Caki2 (cell line): Measurements from ENCODE around the gene FAM83F. TPM values are rescaled to one million over a fixed set of nuclear protein-coding genes. Genes with fewer than 3 reads are reported as not detected.

Experiments used
- DNase-seq: peaks from one replicate; pipeline ENCODE4 v3.0.0-alpha.2; 2015; ENCODE audit warnings: low read depth
- in situ Hi-C: cut with HindIII; loops from 2 replicates; pipeline ENCODE4 v1.10.0; 2016; ENCODE audit warnings: low sequenced_read_pairs, low pct_unique_long_range_greater_than_20kb, mixed read lengths
- total RNA-seq: library from RNA; depleted of rRNA; stranded (reverse); fragments of >200 nt; shearing (Covaris generic); gene quantifications from 2 replicates; pipeline ENCODE4 v1.2.3, GENCODE V29; 2014; ENCODE audit warnings: low replicate concordance; rRNA removed

Gene FAM83F
- total RNA-seq, 1 experiment from 2014 or later = not detected

DNA sequence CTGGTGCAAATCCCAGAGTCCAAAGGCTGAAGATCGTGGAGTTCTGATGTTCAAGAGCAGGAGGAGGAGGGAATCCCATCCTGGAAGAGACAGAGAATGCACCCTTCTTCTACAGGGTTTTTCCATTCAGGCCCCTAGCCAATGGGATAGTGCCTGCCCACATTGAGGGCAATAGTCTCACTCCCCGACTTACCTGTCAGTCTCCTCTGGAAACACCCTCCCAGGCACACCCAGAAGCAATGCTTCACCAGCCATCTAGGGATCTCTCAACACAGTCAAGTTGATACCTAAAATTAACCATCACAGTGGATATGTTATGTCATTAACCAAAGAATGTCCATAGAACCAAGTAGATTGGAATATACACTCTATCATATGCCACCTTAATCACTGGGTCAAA lies 72.9 kb downstream of the FAM83F start:
- in situ Hi-C loops = no loop called here
- no peak for DNase-seq

DNA sequence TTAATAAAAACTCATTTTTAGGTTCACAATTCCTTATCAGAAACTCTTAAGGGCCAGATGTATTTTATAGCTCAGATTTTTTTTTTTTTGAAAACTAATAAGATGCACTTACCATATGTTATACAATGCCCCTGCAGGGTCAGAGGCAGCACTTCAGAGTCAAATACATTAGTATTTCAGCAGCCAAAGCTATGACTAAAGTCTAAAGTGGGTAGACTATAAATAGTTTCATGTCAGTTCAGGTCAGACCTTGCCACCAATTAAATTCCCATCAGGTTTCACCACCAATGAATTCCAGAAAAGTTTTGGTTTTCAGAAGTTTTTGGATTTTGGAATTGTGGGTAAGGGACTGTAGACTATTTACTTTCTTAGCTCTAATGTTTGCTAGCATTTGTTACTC lies 75.9 kb downstream of the FAM83F start:
- in situ Hi-C loops = no loop called here
- DNase-seq = no peak

DNA sequence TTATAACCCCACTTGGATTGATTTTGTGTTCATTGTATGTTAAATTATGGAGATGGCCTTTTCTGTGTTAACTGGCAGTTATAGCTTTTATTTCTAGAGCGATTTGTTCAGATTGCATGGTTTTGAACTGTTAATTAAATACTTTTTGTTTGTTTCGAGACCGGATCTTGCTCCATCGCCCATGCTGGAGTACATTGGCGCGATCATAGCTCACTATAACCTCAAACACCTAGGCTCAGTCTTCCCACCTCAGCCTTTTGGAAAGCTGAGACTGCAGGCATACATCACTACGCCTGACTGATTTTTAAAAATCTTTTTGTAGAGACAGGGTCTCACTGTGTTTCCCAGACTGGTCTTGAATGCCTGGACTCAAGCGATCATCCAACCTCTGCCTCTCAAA lies 77.0 kb downstream of the FAM83F start:
- in situ Hi-C loops = no loop called here
- no peak for DNase-seq

DNA sequence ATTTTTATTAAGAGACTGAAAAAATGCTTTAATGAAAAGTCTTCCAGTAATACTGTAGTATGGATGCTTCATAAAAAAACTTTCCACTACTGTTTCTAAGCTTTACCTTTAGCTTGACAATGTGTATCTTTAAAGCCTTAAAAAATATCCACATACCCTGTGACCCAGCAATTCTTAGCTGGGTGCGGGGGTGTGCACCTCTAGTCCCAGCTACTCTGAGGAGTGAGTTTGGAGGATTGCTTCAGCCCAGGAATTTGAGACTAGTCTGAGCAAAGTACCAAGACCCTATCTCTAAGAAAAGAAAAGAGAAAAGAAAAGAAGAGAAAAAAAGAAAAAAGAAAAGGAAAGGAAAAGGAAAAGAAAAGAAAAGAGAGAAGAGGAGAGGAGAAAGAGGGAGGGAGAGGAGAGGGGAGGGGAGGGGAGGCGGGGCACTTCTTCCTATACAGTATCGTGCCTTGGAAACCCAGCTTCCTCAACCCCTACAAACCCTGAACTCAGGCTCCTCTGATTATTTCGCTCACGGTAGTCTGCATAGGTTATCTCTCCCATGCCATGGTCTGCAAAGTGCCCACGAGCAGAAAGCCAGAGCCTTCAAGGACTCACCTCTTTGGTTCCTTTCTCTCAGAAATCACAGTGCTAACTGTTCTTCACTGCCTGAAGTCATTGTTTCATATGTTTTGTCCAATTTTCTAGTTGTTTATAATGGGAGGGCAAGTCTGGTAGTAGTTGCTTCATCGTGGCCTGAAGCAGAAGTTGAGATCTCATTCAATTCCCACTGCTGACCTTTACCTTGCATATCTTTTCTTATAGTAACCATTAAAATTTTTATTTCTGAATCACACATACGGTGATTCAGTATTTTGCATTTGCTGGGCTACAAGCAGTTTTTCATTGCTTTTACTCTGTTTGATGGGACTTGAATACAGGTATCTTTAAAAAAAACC lies 82.2 kb downstream of the FAM83F start:
- DNase-seq = no peak
- in situ Hi-C loops = no loop called here

DNA sequence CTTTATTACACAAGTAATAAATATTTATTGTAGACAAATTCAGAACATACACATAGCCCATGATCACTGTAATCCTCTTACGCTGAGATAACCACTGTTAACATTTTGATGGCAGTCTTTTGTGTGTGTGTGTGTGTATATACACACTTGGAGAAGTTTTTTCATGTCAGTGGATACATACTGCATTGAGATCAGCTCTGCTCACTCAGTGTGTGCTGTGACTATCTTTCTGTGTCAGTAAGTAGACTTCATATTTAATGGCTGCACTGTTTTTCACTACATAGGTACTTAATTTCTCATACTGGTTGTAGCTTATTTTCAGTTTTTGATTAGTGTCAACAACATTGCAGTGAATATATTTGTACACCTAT lies 82.9 kb downstream of the FAM83F start:
- in situ Hi-C loops = no loop called here
- no peak for DNase-seq

DNA sequence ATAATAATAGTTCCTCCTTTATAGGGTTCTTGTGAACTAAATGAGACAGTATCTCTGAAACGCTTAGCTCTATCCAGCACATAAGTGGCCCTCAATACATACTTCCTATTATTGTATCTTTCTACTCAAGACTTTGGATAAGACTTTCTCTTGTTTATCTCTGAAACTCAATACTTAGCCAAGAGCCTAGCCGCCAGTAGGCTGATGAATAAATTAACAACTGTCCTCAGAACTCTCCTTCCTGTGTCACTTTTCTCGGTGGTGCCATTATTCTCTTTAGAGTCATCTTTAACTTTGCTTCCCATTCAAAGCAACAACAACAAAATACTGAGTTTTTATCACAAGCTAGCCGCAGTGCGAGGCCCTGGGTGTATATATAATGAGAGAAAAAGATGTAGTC lies 86.9 kb downstream of the FAM83F start:
- in situ Hi-C loops = no loop called here

DNA sequence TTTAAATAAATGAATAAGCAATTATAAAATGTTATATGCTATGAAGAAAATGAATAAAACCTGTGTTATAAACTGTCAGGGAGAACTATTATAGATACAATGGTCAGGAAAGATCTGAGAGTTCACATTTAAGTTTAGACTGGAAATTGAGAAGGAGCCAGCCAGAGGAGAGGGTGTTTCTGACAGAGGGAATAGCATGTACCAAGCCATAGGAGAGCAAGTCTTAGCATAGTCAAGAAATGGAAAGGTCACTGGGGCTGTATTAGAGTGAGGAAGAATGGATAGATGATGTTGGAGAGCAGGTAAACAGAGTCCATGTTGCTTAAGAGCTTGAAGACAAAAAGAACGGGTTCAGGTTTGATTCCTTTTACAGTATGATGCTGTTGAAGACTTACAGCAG lies 87.4 kb downstream of the FAM83F start:
- in situ Hi-C loops = no loop called here
- no peak for DNase-seq

More for the DNA sequence above, 86.9 kb downstream of the FAM83F start:
- DNase-seq = no peak

DNA sequence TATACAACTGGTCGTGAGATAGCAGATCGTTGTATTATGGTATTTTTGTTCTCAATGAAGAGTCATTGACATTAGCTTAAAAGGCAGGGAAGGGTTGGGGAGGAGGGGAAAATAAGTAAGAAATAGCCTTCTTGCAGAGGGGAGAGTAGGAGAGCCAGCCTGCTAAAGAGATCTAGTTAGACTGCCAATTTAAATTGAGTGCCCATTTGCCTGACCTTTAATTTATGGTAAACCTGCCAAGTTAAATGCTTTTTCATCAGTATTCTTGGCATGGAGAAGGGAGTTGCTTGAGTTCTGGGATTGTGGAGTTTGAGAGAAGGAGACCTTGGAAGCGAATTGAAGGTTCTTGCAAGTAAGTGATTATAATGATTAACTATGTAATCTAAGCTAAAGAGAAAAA lies 89.0 kb downstream of the FAM83F start:
- DNase-seq = no peak
- in situ Hi-C loops = no loop called here

DNA sequence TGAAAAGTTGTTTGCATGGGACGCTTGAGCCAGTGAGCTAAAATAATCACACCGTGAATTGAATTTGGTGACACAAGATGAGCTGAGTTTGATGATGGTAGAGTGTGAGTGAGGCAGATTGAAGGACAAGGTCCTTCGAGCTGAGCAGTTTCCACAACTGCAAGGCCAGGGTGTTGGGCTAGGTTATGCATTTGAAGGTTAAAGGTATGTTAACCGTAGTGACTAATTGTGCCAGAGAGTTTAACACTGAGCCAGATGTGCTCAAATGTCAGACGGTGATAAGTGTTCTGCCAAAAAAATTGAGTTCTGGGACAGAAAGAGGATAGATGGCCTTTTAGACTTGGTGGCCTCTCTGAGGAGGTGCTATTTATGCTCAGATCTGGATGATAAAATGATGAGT lies 89.5 kb downstream of the FAM83F start:
- in situ Hi-C loops = no loop called here

DNA sequence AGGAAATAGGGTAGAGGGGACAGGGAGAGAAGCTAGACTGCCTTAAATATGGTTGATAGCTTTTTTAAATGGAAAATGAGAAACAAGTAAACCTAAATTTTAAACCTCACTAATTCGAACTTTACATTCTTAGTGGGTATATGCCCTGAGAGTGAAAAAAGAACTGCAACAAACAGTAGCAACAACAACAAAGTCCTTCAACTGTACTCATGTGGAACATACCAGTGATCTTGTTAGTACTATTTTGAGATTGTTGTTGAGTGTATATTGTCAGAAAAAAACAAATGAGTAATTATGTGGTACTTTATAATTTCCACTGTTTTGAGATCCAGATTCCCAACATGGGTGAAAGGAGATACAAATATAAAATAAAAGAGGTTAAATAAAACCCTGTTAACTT lies 94.1 kb downstream of the FAM83F start:
- DNase-seq = no peak
- in situ Hi-C loops = no loop called here

More for the DNA sequence above, 89.5 kb downstream of the FAM83F start:
- no peak for DNase-seq

Other genes starting within 250 kb of the FAM83F start
- gene ENTHD1, start 101.2 kb upstream of the FAM83F start, total RNA-seq = not detected in 2 replicates
- gene GRAP2, start 93.9 kb upstream of the FAM83F start, total RNA-seq = not detected in 2 replicates
- gene TMA7B, start 34.6 kb upstream of the FAM83F start, total RNA-seq = not detected in 2 replicates
- 5.1 and 7.7 TPM in 2 replicates for gene TNRC6B, start 183.0 kb downstream of the FAM83F start, total RNA-seq